Endothelial cell of hepatic sinusoid (primary cell): ENCODE results near the gene KCNQ5.
"Not testable (repeated sequence)": the region's sequence is repeated elsewhere in the genome, so short reads cannot be mapped to it uniquely, and the experiment has no call there.

Experiments
- in situ Hi-C: cut with HindIII; loops from 2 replicates; pipeline ENCODE4 v1.10.0; 2017; ENCODE audit warnings: low sequenced_read_pairs

The KCNQ5 gene

GRCh38 chr6:72890671-72891070 lies 268.8 kb downstream of the KCNQ5 start:
- in situ Hi-C loops, result no loop called here

- in situ Hi-C loops, result no loop called here
These were observed 271.0 kb downstream of the KCNQ5 start for GRCh38 chr6:72892901-72893300.

- in situ Hi-C loops, result no loop called here
These were observed 272.2 kb downstream of the KCNQ5 start for GRCh38 chr6:72894091-72894490.

- in situ Hi-C loops, result not testable (repeated sequence)
These were observed 276.4 kb downstream of the KCNQ5 start for GRCh38 chr6:72898313-72898712.

GRCh38 chr6:72905705-72906478 lies 284.0 kb downstream of the KCNQ5 start:
- in situ Hi-C loops, result no loop called here

GRCh38 chr6:72911463-72912155 lies 289.7 kb downstream of the KCNQ5 start:
- in situ Hi-C loops, result no loop called here

GRCh38 chr6:72913797-72914196 lies 291.9 kb downstream of the KCNQ5 start:
- in situ Hi-C loops, result no loop called here

GRCh38 chr6:72916298-72916697 lies 294.4 kb downstream of the KCNQ5 start:
- in situ Hi-C loops, result no loop called here

GRCh38 chr6:72916906-72917305 lies 295.0 kb downstream of the KCNQ5 start:
- in situ Hi-C loops, result no loop called here

GRCh38 chr6:72922401-72922800 lies 300.5 kb downstream of the KCNQ5 start:
- in situ Hi-C loops, result no loop called here

GRCh38 chr6:72925136-72925535 lies 303.3 kb downstream of the KCNQ5 start:
- in situ Hi-C loops, result no loop called here

GRCh38 chr6:72930556-72931132 lies 308.8 kb downstream of the KCNQ5 start:
- in situ Hi-C loops, result no loop called here

GRCh38 chr6:72931325-72931887 lies 309.5 kb downstream of the KCNQ5 start:
- in situ Hi-C loops, result no loop called here

GRCh38 chr6:72933233-72933632 lies 311.4 kb downstream of the KCNQ5 start:
- in situ Hi-C loops, result no loop called here

- in situ Hi-C loops, result no loop called here
These were observed 315.1 kb downstream of the KCNQ5 start for GRCh38 chr6:72936766-72937559.

- in situ Hi-C loops, result no loop called here
These were observed 316.2 kb downstream of the KCNQ5 start for GRCh38 chr6:72938104-72938503.

- in situ Hi-C loops, result no loop called here
These were observed 317.1 kb downstream of the KCNQ5 start for GRCh38 chr6:72939004-72939403.

GRCh38 chr6:72940265-72940664 lies 318.4 kb downstream of the KCNQ5 start:
- in situ Hi-C loops, result no loop called here

- in situ Hi-C loops, result no loop called here
These were observed 319.4 kb downstream of the KCNQ5 start for GRCh38 chr6:72941263-72941662.

GRCh38 chr6:72941751-72942150 lies 319.9 kb downstream of the KCNQ5 start:
- in situ Hi-C loops, result no loop called here

GRCh38 chr6:72943699-72944098 lies 321.8 kb downstream of the KCNQ5 start:
- in situ Hi-C loops, result no loop called here
